ENCODE data around the gene TGM3.

The TGM3 gene

DNA sequence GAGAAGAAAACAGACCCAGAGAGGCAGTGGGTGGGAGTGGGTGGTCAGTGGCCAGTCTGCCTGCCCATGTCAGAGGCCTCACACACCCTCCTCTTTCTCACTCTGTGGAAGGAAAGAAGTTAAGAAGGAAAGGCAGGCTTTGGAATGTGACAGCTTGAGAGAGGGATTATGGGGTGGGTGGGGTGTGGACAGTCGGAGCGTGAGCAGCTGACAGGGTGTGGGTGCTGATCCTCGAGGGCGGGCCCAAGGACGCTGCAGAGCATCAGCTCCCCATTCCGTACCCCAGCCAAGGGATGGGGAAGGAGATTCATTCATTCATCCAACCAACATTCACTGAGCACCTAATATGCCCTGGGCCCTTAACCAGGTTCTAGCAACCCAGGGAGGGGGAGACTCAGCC lies 89.7 kb downstream of the TGM3 start:
- no peak for DNase-seq

GRCh38 chr20:2386516-2387179 lies 90.8 kb downstream of the TGM3 start:
- no peak for DNase-seq

GRCh38 chr20:2387180-2387577 lies 91.4 kb downstream of the TGM3 start:
- DNase-seq, result peak; percentile 42

DNA sequence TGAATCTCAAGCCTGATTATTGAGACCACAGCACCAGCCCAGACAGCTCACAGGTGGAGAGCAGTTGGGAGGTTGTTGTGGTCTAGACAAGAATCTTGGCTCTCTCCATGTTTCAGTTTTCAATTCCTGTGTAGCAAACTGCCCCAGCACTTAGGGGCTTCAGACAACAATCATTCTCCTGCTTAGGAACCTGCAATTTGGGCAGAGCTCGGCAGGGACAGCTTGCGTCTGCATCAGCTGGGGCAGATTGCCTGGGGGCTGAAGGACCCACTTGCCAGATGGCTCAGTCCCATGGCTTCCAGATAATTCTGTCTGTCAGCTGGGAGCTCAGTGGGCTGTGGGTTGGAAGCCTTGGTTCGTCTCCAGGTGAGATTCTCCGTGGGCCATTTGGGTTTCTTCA lies 91.8 kb downstream of the TGM3 start:
- no peak for DNase-seq
